Measurements from ENCODE around the gene CRMP1. TPM values are rescaled to one million over a fixed set of nuclear protein-coding genes. Genes with fewer than 3 reads are reported as not detected.

CRMP1 gene
- total RNA-seq, 1 donor from 2014 or later: 67.4 TPM

DNA sequence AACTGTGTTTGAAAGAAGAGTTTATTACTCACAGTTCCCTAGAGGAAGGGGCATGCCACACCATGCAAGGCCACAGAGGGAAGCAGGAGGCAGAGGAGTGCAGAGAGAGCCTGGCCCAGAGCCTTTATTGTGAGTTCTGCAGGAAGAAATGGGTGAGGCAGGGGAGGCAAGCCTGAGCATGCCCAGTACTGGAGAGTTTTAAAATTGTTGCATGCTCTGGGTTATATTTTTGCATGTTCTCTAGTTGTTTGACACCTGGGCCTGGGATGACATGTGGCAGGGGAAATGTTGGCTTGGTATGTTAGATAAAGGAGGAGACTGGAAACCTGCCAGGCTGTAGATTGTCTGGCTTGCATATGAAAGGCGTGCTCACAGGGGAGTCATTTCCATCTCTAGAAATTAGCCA, 19.7 kb upstream of the CRMP1 start:
- Mint-ChIP-seq H3K4me1 (ENCODE audit: low read depth, unreplicated experiment) (peaks cover 4% of the 10 kb centered on the region), H3K27me3 (ENCODE audit: low read depth, unreplicated experiment) (peaks cover 24% of the 10 kb centered on the region)
- FAIRE-seq: no peak

GRCh38 chr4:5908876-5909427, 16.1 kb upstream of the CRMP1 start:
- H3K4me1 Mint-ChIP-seq (ENCODE audit: low read depth, unreplicated experiment): peaks cover 4% of the 10 kb centered on the region
- TF ChIP-seq, protein P1, sequence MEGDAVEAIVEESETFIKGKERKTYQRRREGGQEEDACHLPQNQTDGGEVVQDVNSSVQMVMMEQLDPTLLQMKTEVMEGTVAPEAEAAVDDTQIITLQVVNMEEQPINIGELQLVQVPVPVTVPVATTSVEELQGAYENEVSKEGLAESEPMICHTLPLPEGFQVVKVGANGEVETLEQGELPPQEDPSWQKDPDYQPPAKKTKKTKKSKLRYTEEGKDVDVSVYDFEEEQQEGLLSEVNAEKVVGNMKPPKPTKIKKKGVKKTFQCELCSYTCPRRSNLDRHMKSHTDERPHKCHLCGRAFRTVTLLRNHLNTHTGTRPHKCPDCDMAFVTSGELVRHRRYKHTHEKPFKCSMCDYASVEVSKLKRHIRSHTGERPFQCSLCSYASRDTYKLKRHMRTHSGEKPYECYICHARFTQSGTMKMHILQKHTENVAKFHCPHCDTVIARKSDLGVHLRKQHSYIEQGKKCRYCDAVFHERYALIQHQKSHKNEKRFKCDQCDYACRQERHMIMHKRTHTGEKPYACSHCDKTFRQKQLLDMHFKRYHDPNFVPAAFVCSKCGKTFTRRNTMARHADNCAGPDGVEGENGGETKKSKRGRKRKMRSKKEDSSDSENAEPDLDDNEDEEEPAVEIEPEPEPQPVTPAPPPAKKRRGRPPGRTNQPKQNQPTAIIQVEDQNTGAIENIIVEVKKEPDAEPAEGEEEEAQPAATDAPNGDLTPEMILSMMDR (IDR thresholded peaks at IDR 0.05; ENCODE audit: insufficient read depth, low read depth, low read length): no peak
- TF ChIP-seq EZH2 (IDR thresholded peaks at IDR 0.05; ENCODE audit: insufficient read depth, low read length): no peak
- H3K9me3 Mint-ChIP-seq (ENCODE audit: unreplicated experiment): peaks cover 30% of the 10 kb centered on the region
- H4K20me1 ChIP-seq (ENCODE audit: insufficient read depth, low read length): no peaks in the 10 kb centered on the region
- no peaks in the 10 kb centered on the region for H3K36me3 ChIP-seq (ENCODE audit: insufficient read depth, low read length)
- no peaks in the 10 kb centered on the region for H3K4me1 ChIP-seq (ENCODE audit: insufficient read depth, low read length)
- no peak overlapping the region for H3K27ac Mint-ChIP-seq (ENCODE audit: unreplicated experiment)
- H3K36me3 Mint-ChIP-seq (ENCODE audit: low read depth, unreplicated experiment): peaks cover 2% of the 10 kb centered on the region
- no peak for FAIRE-seq
- no peaks in the 10 kb centered on the region for H3K9me3 ChIP-seq (ENCODE audit: insufficient read depth, low read depth, low read length)
- no peak overlapping the region for H3K4me2 ChIP-seq (ENCODE audit: low read length)
- no peaks in the 10 kb centered on the region for H3K79me2 ChIP-seq (ENCODE audit: insufficient read depth, low read length)
- H3K27me3 ChIP-seq (ENCODE audit: insufficient read depth, low read length): no peaks in the 10 kb centered on the region
- H2AFZ ChIP-seq (ENCODE audit: low read depth, low read length): no peak overlapping the region
- H3K4me3 Mint-ChIP-seq (ENCODE audit: unreplicated experiment): no peak overlapping the region
- no peak overlapping the region for H3K9ac ChIP-seq (ENCODE audit: low read length)
- no peak for DNase-seq (ENCODE audit: low read depth)
- H3K27me3 Mint-ChIP-seq (ENCODE audit: low read depth, unreplicated experiment): peaks cover 47% of the 10 kb centered on the region
- H3K4me3 ChIP-seq (ENCODE audit: insufficient read depth, low read depth, low read length): no peak overlapping the region
- no peak overlapping the region for H3K27ac ChIP-seq (ENCODE audit: low read depth, low read length)

More for the DNA sequence above, 19.7 kb upstream of the CRMP1 start:
- Histone ChIP-seq H4K20me1 (ENCODE audit: insufficient read depth, low read length) (no peaks in the 10 kb centered on the region), H3K9me3 (ENCODE audit: insufficient read depth, low read depth, low read length) (no peaks in the 10 kb centered on the region), H3K27ac (ENCODE audit: low read depth, low read length) (no peak overlapping the region), H3K79me2 (ENCODE audit: insufficient read depth, low read length) (no peaks in the 10 kb centered on the region), H3K4me1 (ENCODE audit: insufficient read depth, low read length) (no peaks in the 10 kb centered on the region), H3K4me2 (ENCODE audit: low read length) (no peak overlapping the region), H3K27me3 (ENCODE audit: insufficient read depth, low read length) (no peaks in the 10 kb centered on the region), H2AFZ (ENCODE audit: low read depth, low read length) (no peak overlapping the region), H3K4me3 (ENCODE audit: insufficient read depth, low read depth, low read length) (no peak overlapping the region), H3K36me3 (ENCODE audit: insufficient read depth, low read length) (no peaks in the 10 kb centered on the region), H3K9ac (ENCODE audit: low read length) (no peak overlapping the region)
- H3K27ac Mint-ChIP-seq (ENCODE audit: unreplicated experiment): no peak overlapping the region
- H3K9me3 Mint-ChIP-seq (ENCODE audit: unreplicated experiment): peaks cover 19% of the 10 kb centered on the region
- no peak overlapping the region for H3K4me3 Mint-ChIP-seq (ENCODE audit: unreplicated experiment)
- peaks cover 2% of the 10 kb centered on the region for H3K36me3 Mint-ChIP-seq (ENCODE audit: low read depth, unreplicated experiment)
- TF ChIP-seq, protein P1 (IDR thresholded peaks at IDR 0.05; ENCODE audit: insufficient read depth, low read depth, low read length): no peak
- TF ChIP-seq EZH2 (IDR thresholded peaks at IDR 0.05; ENCODE audit: insufficient read depth, low read length): no peak
- DNase-seq (ENCODE audit: low read depth): no peak

DNA sequence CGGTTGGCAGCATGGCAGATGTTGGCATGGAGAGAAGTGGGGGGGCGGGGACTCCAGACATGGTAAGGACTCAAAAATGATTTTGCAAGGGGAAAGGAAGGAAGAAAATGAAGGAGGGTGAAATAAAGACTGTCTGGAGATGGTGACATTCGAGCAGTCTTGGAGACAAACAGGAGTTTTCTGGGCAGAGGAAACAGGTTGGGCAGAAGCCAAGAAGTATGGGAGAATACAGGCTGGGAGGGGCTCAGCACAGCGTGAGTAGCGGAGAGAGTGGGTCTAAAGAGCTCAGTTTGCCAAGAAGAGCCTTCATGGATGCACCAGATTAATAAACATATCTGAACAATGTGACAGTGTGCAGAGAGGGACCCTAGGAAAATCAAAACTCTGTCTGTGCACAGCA, 13.3 kb upstream of the CRMP1 start:
- H3K4me2 ChIP-seq (ENCODE audit: low read length): no peak overlapping the region
- H3K9me3 ChIP-seq (ENCODE audit: insufficient read depth, low read depth, low read length): no peaks in the 10 kb centered on the region
- H3K27ac ChIP-seq (ENCODE audit: low read depth, low read length): no peak overlapping the region
- H3K4me1 Mint-ChIP-seq (ENCODE audit: low read depth, unreplicated experiment): no peaks in the 10 kb centered on the region
- H3K4me3 Mint-ChIP-seq (ENCODE audit: unreplicated experiment): no peak overlapping the region
- TF ChIP-seq, protein P1 (IDR thresholded peaks at IDR 0.05; ENCODE audit: insufficient read depth, low read depth, low read length): no peak
- no peak for TF ChIP-seq EZH2 (IDR thresholded peaks at IDR 0.05; ENCODE audit: insufficient read depth, low read length)
- no peaks in the 10 kb centered on the region for H4K20me1 ChIP-seq (ENCODE audit: insufficient read depth, low read length)
- H3K9ac ChIP-seq (ENCODE audit: low read length): no peak overlapping the region
- H3K27me3 Mint-ChIP-seq (ENCODE audit: low read depth, unreplicated experiment): peaks cover 65% of the 10 kb centered on the region
- DNase-seq (ENCODE audit: low read depth) (no peak), FAIRE-seq (no peak)
- H3K27ac Mint-ChIP-seq (ENCODE audit: unreplicated experiment): no peak overlapping the region
- no peaks in the 10 kb centered on the region for H3K27me3 ChIP-seq (ENCODE audit: insufficient read depth, low read length)
- peaks cover 27% of the 10 kb centered on the region for H3K9me3 Mint-ChIP-seq (ENCODE audit: unreplicated experiment)
- H3K4me1 ChIP-seq (ENCODE audit: insufficient read depth, low read length): no peaks in the 10 kb centered on the region
- H3K36me3 ChIP-seq (ENCODE audit: insufficient read depth, low read length): no peaks in the 10 kb centered on the region
- no peak overlapping the region for H2AFZ ChIP-seq (ENCODE audit: low read depth, low read length)
- no peaks in the 10 kb centered on the region for H3K79me2 ChIP-seq (ENCODE audit: insufficient read depth, low read length)
- H3K4me3 ChIP-seq (ENCODE audit: insufficient read depth, low read depth, low read length): no peak overlapping the region
- peaks cover 2% of the 10 kb centered on the region for H3K36me3 Mint-ChIP-seq (ENCODE audit: low read depth, unreplicated experiment)
